ENCODE measurements around the gene ABCD3. TPM values are rescaled to one million over a fixed set of nuclear protein-coding genes. Genes with fewer than 3 reads are reported as not detected.

ABCD3 gene
- polyA plus RNA-seq, 2 of the 4 experiments (the other 2 are of a cell fraction) = 31.3 to 44.8 TPM

- no peak for ATAC-seq
- no peak for DNase-seq (ENCODE audit: low read depth in 1 of 2, low spot score in 1 of 2)
- TF ChIP-seq HOXA7 (CRISPR knock-in tag; IDR thresholded peaks at IDR 0.05) = no peak
- no peak for TF ChIP-seq BCL3 (IDR thresholded peaks at IDR 0.05)
- TF ChIP-seq RFX5 (IDR thresholded peaks at IDR 0.05) = no peak
- TF ChIP-seq RAD21 (conservative IDR thresholded peaks at IDR 0.05 in 1 of 2, IDR thresholded peaks at IDR 0.05 in 1 of 2) = no peak
- TF ChIP-seq ZC3H11A (IDR thresholded peaks at IDR 0.05) = no peak
- no peak for TF ChIP-seq KDM1A (IDR thresholded peaks at IDR 0.05; ENCODE audit: low read depth)
- no peak for TF ChIP-seq BHLHE40 (IDR thresholded peaks at IDR 0.05; ENCODE audit: low read depth, low read length)
- 81% methylated on average over 8 of the region's 8 CpGs for WGBS (ENCODE audit: missing lambda C conversion rate)
- CTCF ChIA-PET = interaction anchor here (1.1 to 2.4 kb wide), 3 partner anchors 8 to 73 kb away, joined by 3 to 9 read pairs (median 6); no protein-coding TSS in a partner anchor
- Histone ChIP-seq H3K9me3 (no peaks in the 10 kb centered on the region), H3K4me2 (no peak overlapping the region), H3K27ac (no peak overlapping the region), H3K4me3 (no peak overlapping the region), H3K4me1 (no peaks in the 10 kb centered on the region)
- POLR2A ChIA-PET = no interaction called here
- no peak for FAIRE-seq
Measured at GRCh38 chr1:94408104-94408830, 9.9 kb upstream of the ABCD3 start.

- DNase-seq (ENCODE audit: low read depth in 1 of 2, low spot score in 1 of 2) (no peak), ATAC-seq (no peak), FAIRE-seq (no peak)
- WGBS (ENCODE audit: missing lambda C conversion rate) = 42% methylated on average over 1 of the region's 1 CpG
- TF ChIP-seq ZC3H11A (IDR thresholded peaks at IDR 0.05) = no peak
- no peak for TF ChIP-seq JUN (IDR thresholded peaks at IDR 0.05)
- TF ChIP-seq MAFK (IDR thresholded peaks at IDR 0.05; ENCODE audit: partially characterized antibody) = no peak
- no peak for TF ChIP-seq NR3C1 (IDR thresholded peaks at IDR 0.05)
- TF ChIP-seq FOSB (CRISPR knock-in tag; IDR thresholded peaks at IDR 0.05) = no peak
- TF ChIP-seq BCL3 (IDR thresholded peaks at IDR 0.05) = no peak
- no peak for TF ChIP-seq SMC3 (IDR thresholded peaks at IDR 0.05)
- TF ChIP-seq BHLHE40 (IDR thresholded peaks at IDR 0.05; ENCODE audit: low read depth, low read length) = no peak
- TF ChIP-seq MAX (IDR thresholded peaks at IDR 0.05) = no peak
- no peak for TF ChIP-seq HOXB13 (CRISPR knock-in tag; IDR thresholded peaks at IDR 0.05; ENCODE audit: low read depth)
- TF ChIP-seq EP300 (IDR thresholded peaks at IDR 0.05) = no peak
- TF ChIP-seq TP53 (CRISPR knock-in tag; IDR thresholded peaks at IDR 0.05) = no peak
- TF ChIP-seq RNF2 (IDR thresholded peaks at IDR 0.05; ENCODE audit: borderline replicate concordance, low read depth) = no peak
- no peak for TF ChIP-seq E2F6 (IDR thresholded peaks at IDR 0.05; ENCODE audit: borderline replicate concordance, low read depth)
- TF ChIP-seq HEYL (CRISPR knock-in tag; IDR thresholded peaks at IDR 0.05) = no peak
- Histone ChIP-seq H3K9me3 (no peaks in the 10 kb centered on the region), H3K4me3 (no peak overlapping the region), H3K4me1 (peaks cover 1% of the 10 kb centered on the region; the same call in 2 of the 3 replicates), H3K27ac (no peak overlapping the region), H3K4me2 (no peak overlapping the region)
- POLR2A ChIA-PET = interaction anchor here (0.6 kb wide), 1 partner anchor 796 kb away, joined by 7 read pairs; no protein-coding TSS in a partner anchor
- CTCF ChIA-PET = interaction anchor here (0.9 to 1.2 kb wide), 2 partner anchors 12 to 52 kb away, joined by 3 read pairs; no protein-coding TSS in a partner anchor
Measured at GRCh38 chr1:94411237-94411636, 7.0 kb upstream of the ABCD3 start.

GRCh38 chr1:94413311-94413710 lies 4.9 kb upstream of the ABCD3 start:
- WGBS (ENCODE audit: missing lambda C conversion rate) = 93% methylated on average over 2 of the region's 2 CpGs
- ChIA-PET CTCF (no interaction called here), POLR2A (no interaction called here)

More at GRCh38 chr1:94413311-94413710, 4.9 kb upstream of the ABCD3 start:
- Histone ChIP-seq H3K4me3 (no peak overlapping the region), H3K27ac (no peak overlapping the region), H3K4me2 (no peak overlapping the region), H3K4me1 (peaks cover 11% of the 10 kb centered on the region; the same call in 2 of the 3 replicates), H3K9me3 (no peaks in the 10 kb centered on the region)
- FAIRE-seq (no peak), DNase-seq (ENCODE audit: low read depth in 1 of 2, low spot score in 1 of 2) (no peak), ATAC-seq (no peak)
- TF ChIP-seq ZFP36 (IDR thresholded peaks at IDR 0.05; ENCODE audit: borderline replicate concordance, partially characterized antibody) (no peak), CTCF (IDR thresholded peaks at IDR 0.05) (no peak), HEYL (CRISPR knock-in tag; IDR thresholded peaks at IDR 0.05) (no peak), CBX8 (IDR thresholded peaks at IDR 0.05) (no peak), POLR2A (IDR thresholded peaks at IDR 0.05; ENCODE audit: low read length) (no peak), CEBPB (IDR thresholded peaks at IDR 0.05) (no peak), NPAS2 (CRISPR knock-in tag; IDR thresholded peaks at IDR 0.05; ENCODE audit: borderline replicate concordance) (no peak), RARB (CRISPR knock-in tag; IDR thresholded peaks at IDR 0.05) (no peak), HMGXB4 (CRISPR knock-in tag; IDR thresholded peaks at IDR 0.05; ENCODE audit: borderline replicate concordance) (no peak)

Data from A549 (cell line).